HEK293 (cell line): ENCODE results near the gene PAPSS2.

Experiments
- CTCF ChIA-PET: fragments of 350-600 bp; formaldehyde crosslinking; extraction: SDS; loops from one replicate; lab custom pipeline; 2021; ENCODE audit warnings: antibody characterized with exemption; lab: Yijun Ruan, JAX
- POLR2A ChIA-PET: fragments of 300-600 bp; formaldehyde crosslinking; extraction: SDS; loops from one replicate; lab custom pipeline; 2020; ENCODE audit warnings: antibody characterized with exemption, inconsistent platforms; lab: Yijun Ruan, JAX
- H3K27ac ChIP-seq: fragments of 200-500 bp; sonication (Bioruptor generic); 2 replicates; pipeline ENCODE4 v1.5.1; 2014; ENCODE audit warnings: low read depth, low read length, control low read depth, inconsistent platforms; ENCODE audit errors: extremely low read depth
- H3K36me3 ChIP-seq, 2 experiments: fragments of 200-500 bp in 1 of 2; sonication (Bioruptor generic) in 1 of 2; 1 replicate in 1 of 2; 2 replicates in 1 of 2; pipeline ENCODE4 v1.5.1; 2014 to 2017; ENCODE audit warnings: inconsistent platforms in 2 of 2, low read length in 2 of 2; ENCODE audit not compliant: control insufficient read depth in 2 of 2, insufficient read depth in 1 of 2
- H3K4me1 ChIP-seq: fragments of 200-500 bp; sonication (Bioruptor generic); 2 replicates; pipeline ENCODE4 v1.5.1; 2014; ENCODE audit warnings: mild to moderate bottlenecking, low read length, inconsistent platforms; ENCODE audit not compliant: control insufficient read depth, insufficient read depth
- H3K4me3 ChIP-seq: 2 replicates; pipeline ENCODE4 v1.5.1; 2011; ENCODE audit warnings: low read depth, mild to moderate bottlenecking, control low read depth, low read length, moderate library complexity
- H3K9me3 ChIP-seq: fragments of 200-500 bp; sonication (Bioruptor generic); 2 replicates; pipeline ENCODE4 v1.5.1; 2014; ENCODE audit warnings: low read depth, low read length, inconsistent platforms; ENCODE audit not compliant: control insufficient read depth, insufficient read depth
- ELK4 ChIP-seq: IDR thresholded peaks from 2 replicates; pipeline ENCODE4 v1.6.1; 2011; ENCODE audit warnings: mild to moderate bottlenecking, low read depth, low read length, borderline replicate concordance
- GLIS1 ChIP-seq: fragments of 450-650 bp; formaldehyde crosslinking; IDR thresholded peaks from 2 replicates; pipeline ENCODE4 v1.5.1; 2016; ENCODE audit warnings: missing biosample characterization, missing genetic modification characterization
- IKZF3 ChIP-seq: fragments of 450-650 bp; IDR thresholded peaks from 2 replicates; pipeline ENCODE4 v1.5.0; 2018; ENCODE audit warnings: missing biosample characterization, mild to moderate bottlenecking, missing genetic modification characterization, moderate library complexity
- PRDM1 ChIP-seq: fragments of 450-650 bp; formaldehyde crosslinking; IDR thresholded peaks from 2 replicates; pipeline ENCODE4; 2016; ENCODE audit warnings: missing biosample characterization, missing genetic modification characterization
- PRDM2 ChIP-seq: fragments of 450-650 bp; formaldehyde crosslinking; IDR thresholded peaks from 2 replicates; pipeline ENCODE4 v1.5.1; 2016; ENCODE audit warnings: missing biosample characterization, missing genetic modification characterization, borderline replicate concordance
- SP2 ChIP-seq: fragments of 450-650 bp; formaldehyde crosslinking; IDR thresholded peaks from 2 replicates; pipeline ENCODE4 v1.5.1; 2016; ENCODE audit warnings: missing biosample characterization, missing genetic modification characterization
- ZNF114 ChIP-seq: fragments of 450-650 bp; formaldehyde crosslinking; IDR thresholded peaks from 2 replicates; pipeline ENCODE4 v1.5.0; 2017; ENCODE audit warnings: missing biosample characterization, missing genetic modification characterization
- ZNF133 ChIP-seq: fragments of 450-650 bp; formaldehyde crosslinking; IDR thresholded peaks from 2 replicates; pipeline ENCODE4 v1.5.1; 2016; ENCODE audit warnings: missing biosample characterization, missing genetic modification characterization
- ZNF26 ChIP-seq: fragments of 450-650 bp; formaldehyde crosslinking; IDR thresholded peaks from 2 replicates; pipeline ENCODE4 v1.5.1; 2016; ENCODE audit warnings: missing biosample characterization, missing genetic modification characterization
- ZNF302 ChIP-seq: fragments of 450-650 bp; formaldehyde crosslinking; IDR thresholded peaks from 2 replicates; pipeline ENCODE4 v1.5.1; 2016; ENCODE audit warnings: missing biosample characterization, missing genetic modification characterization, low read depth
- ZNF398 ChIP-seq: fragments of 450-650 bp; formaldehyde crosslinking; IDR thresholded peaks from 2 replicates; pipeline ENCODE4 v1.5.1; 2017; ENCODE audit warnings: missing biosample characterization, missing genetic modification characterization
- ZNF76 ChIP-seq: fragments of 450-650 bp; formaldehyde crosslinking; IDR thresholded peaks from 2 replicates; pipeline ENCODE4; 2016; ENCODE audit warnings: low read depth, missing biosample characterization, missing genetic modification characterization, borderline replicate concordance
- ZSCAN4 ChIP-seq: fragments of 450-650 bp; formaldehyde crosslinking; IDR thresholded peaks from 2 replicates; pipeline ENCODE4 v1.5.1; 2017; ENCODE audit warnings: missing biosample characterization, missing genetic modification characterization

Gene PAPSS2

GRCh38 chr10:87702973-87703294, 43.3 kb downstream of the PAPSS2 start:
- TF ChIP-seq PRDM2 (tag by site-specific recombination) (no peak), GLIS1 (tag by site-specific recombination) (no peak), ZNF133 (0 out of 2 replicates have a peak, but pooled peaks have one; percentile 13), SP2 (tag by site-specific recombination) (no peak), ZNF26 (tag by site-specific recombination) (no peak), ZNF114 (no peak), ELK4 (no peak), ZNF302 (tag by site-specific recombination) (no peak), ZNF76 (tag by site-specific recombination) (no peak), ZSCAN4 (tag by site-specific recombination) (peak; percentile 77), IKZF3 (tag by site-specific recombination) (no peak)
- CTCF ChIA-PET: interaction anchor here (1.2 kb wide), 1 partner anchor 10 kb away, joined by 3 read pairs; no protein-coding TSS in a partner anchor

GRCh38 chr10:87703771-87704170, 44.1 kb downstream of the PAPSS2 start:
- CTCF ChIA-PET: interaction anchor here (0.5 to 1.0 kb wide), 3 partner anchors 30 to 699 kb away, joined by 3 to 4 read pairs (median 4); no protein-coding TSS in a partner anchor

More at GRCh38 chr10:87702973-87703294, 43.3 kb downstream of the PAPSS2 start:
- no peaks in the 10 kb centered on the region for H3K36me3 ChIP-seq
- H3K27ac ChIP-seq: no peak overlapping the region
- H3K4me3 ChIP-seq: no peak overlapping the region
- POLR2A ChIA-PET: no interaction called here
- H3K4me1 ChIP-seq: peaks cover 13% of the 10 kb centered on the region
- H3K9me3 ChIP-seq: no peaks in the 10 kb centered on the region

More at GRCh38 chr10:87703771-87704170, 44.1 kb downstream of the PAPSS2 start:
- POLR2A ChIA-PET: no interaction called here
- Histone ChIP-seq H3K36me3 (no peaks in the 10 kb centered on the region), H3K4me1 (peaks cover 13% of the 10 kb centered on the region), H3K9me3 (no peaks in the 10 kb centered on the region), H3K27ac (no peak overlapping the region), H3K4me3 (no peak overlapping the region)
- TF ChIP-seq ZNF398 (tag by site-specific recombination): no peak
- 0 out of 2 replicates have a peak, but pooled peaks have one; percentile 9 for TF ChIP-seq PRDM1 (tag by site-specific recombination)
